SJSA1 (cell line): Measurements from ENCODE around the gene SPEM3. TPM values are rescaled to one million over a fixed set of nuclear protein-coding genes. Genes with fewer than 3 reads are reported as not detected.

ENCODE experiments used
- DNase-seq, 2 experiments: peaks; one replicate each; pipeline ENCODE4 v3.0.0-alpha.2; 2015 to 2020; ENCODE audit warnings: low spot score in 2 of 2, low read depth in 1 of 2
- H3K27ac ChIP-seq: fragments of 250-450 bp; sonication (Bioruptor Pico); 2 replicates; pipeline ENCODE4 v1.5.1; 2020; ENCODE audit warnings: mild to moderate bottlenecking, moderate library complexity
- H3K27me3 ChIP-seq: fragments of 250-450 bp; sonication (Bioruptor Pico); replicated peaks from 2 replicates; pipeline ENCODE4 v1.5.1; 2020; ENCODE audit warnings: mild to moderate bottlenecking, moderate library complexity
- H3K36me3 ChIP-seq: fragments of 250-450 bp; sonication (Bioruptor Pico); 2 replicates; pipeline ENCODE4 v1.5.1; 2020; ENCODE audit warnings: mild to moderate bottlenecking
- H3K4me1 ChIP-seq: fragments of 250-450 bp; sonication (Bioruptor Pico); replicated peaks from 2 replicates; pipeline ENCODE4 v1.6.1; 2021; ENCODE audit warnings: mild to moderate bottlenecking
- H3K4me3 ChIP-seq: fragments of 250-450 bp; sonication (Bioruptor Pico); 2 replicates; pipeline ENCODE4 v1.5.1; 2020; ENCODE audit warnings: mild to moderate bottlenecking
- H3K9me3 ChIP-seq: fragments of 250-450 bp; sonication (Bioruptor Pico); replicated peaks from 2 replicates; pipeline ENCODE4 v1.5.1; 2020; ENCODE audit warnings: mild to moderate bottlenecking
- total RNA-seq: library from RNA; depleted of rRNA; stranded (reverse); fragments of >200 nt; shearing (Covaris generic); gene quantifications from 2 replicates; pipeline ENCODE4 v1.2.3, GENCODE V29; 2014

Gene SPEM3
- total RNA-seq, 1 experiment from 2014 or later = not detected

GRCh38 chr17:7437369-7437863 is 8.8 kb downstream of the SPEM3 start:
- H3K4me1 ChIP-seq = peaks cover 34% of the 10 kb centered on the region
- no peak for DNase-seq
- H3K27ac ChIP-seq = no peak overlapping the region
- no peaks in the 10 kb centered on the region for H3K9me3 ChIP-seq
- H3K27me3 ChIP-seq = peaks cover 51% of the 10 kb centered on the region
- no peaks in the 10 kb centered on the region for H3K36me3 ChIP-seq
- peak overlapping the region; percentile 31; the same call in 1 of the 2 replicates for H3K4me3 ChIP-seq

- H3K4me3 ChIP-seq = no peak overlapping the region
- peaks cover 34% of the 10 kb centered on the region for H3K4me1 ChIP-seq
- H3K36me3 ChIP-seq = no peaks in the 10 kb centered on the region
- no peak overlapping the region for H3K27ac ChIP-seq
- DNase-seq = no peak
- no peaks in the 10 kb centered on the region for H3K9me3 ChIP-seq
- H3K27me3 ChIP-seq = peaks cover 51% of the 10 kb centered on the region
Observed at GRCh38 chr17:7437950-7438614, 9.4 kb downstream of the SPEM3 start.

GRCh38 chr17:7438656-7439460 is 10.2 kb downstream of the SPEM3 start:
- Histone ChIP-seq H3K36me3 (no peaks in the 10 kb centered on the region), H3K27ac (no peak overlapping the region), H3K27me3 (peaks cover 51% of the 10 kb centered on the region), H3K9me3 (no peaks in the 10 kb centered on the region), H3K4me3 (no peak overlapping the region), H3K4me1 (peaks cover 34% of the 10 kb centered on the region)
- DNase-seq = no peak

- peaks cover 51% of the 10 kb centered on the region for H3K27me3 ChIP-seq
- H3K4me3 ChIP-seq = no peak within 1 kb of the TSS
- no peak for DNase-seq
- H3K4me1 ChIP-seq = peaks cover 34% of the 10 kb centered on the region
- no peak within 1 kb of the TSS for H3K27ac ChIP-seq
- no peaks in the 10 kb centered on the region for H3K36me3 ChIP-seq
- no peaks in the 10 kb centered on the region for H3K9me3 ChIP-seq
Observed at GRCh38 chr17:7439462-7440112, 10.9 kb downstream of the SPEM3 start, which contains the start of gene FGF11. FGF11 (plus strand) TSS chr17:7439512; CDS start chr17:7439621, 109 bp downstream.

GRCh38 chr17:7440113-7440833 is 11.6 kb downstream of the SPEM3 start:
- no peak for DNase-seq

GRCh38 chr17:7440834-7441195 is 12.2 kb downstream of the SPEM3 start:
- no peak for DNase-seq

More at GRCh38 chr17:7440113-7440833, 11.6 kb downstream of the SPEM3 start:
- H3K27ac ChIP-seq = no peak overlapping the region
- peaks cover 34% of the 10 kb centered on the region for H3K4me1 ChIP-seq
- H3K9me3 ChIP-seq = no peaks in the 10 kb centered on the region
- no peaks in the 10 kb centered on the region for H3K36me3 ChIP-seq
- H3K27me3 ChIP-seq = peaks cover 51% of the 10 kb centered on the region
- H3K4me3 ChIP-seq = no peak overlapping the region

GRCh38 chr17:7441266-7441665 is 12.6 kb downstream of the SPEM3 start:
- H3K9me3 ChIP-seq = no peaks in the 10 kb centered on the region
- no peak overlapping the region for H3K4me3 ChIP-seq
- no peak for DNase-seq
- peaks cover 51% of the 10 kb centered on the region for H3K27me3 ChIP-seq
- no peaks in the 10 kb centered on the region for H3K36me3 ChIP-seq
- peaks cover 24% of the 10 kb centered on the region for H3K4me1 ChIP-seq
- H3K27ac ChIP-seq = no peak overlapping the region

More at GRCh38 chr17:7440834-7441195, 12.2 kb downstream of the SPEM3 start:
- Histone ChIP-seq H3K36me3 (no peaks in the 10 kb centered on the region), H3K27me3 (peaks cover 50% of the 10 kb centered on the region), H3K4me1 (peaks cover 28% of the 10 kb centered on the region), H3K27ac (no peak overlapping the region), H3K4me3 (no peak overlapping the region), H3K9me3 (no peaks in the 10 kb centered on the region)

GRCh38 chr17:7442142-7442541 is 13.5 kb downstream of the SPEM3 start:
- Histone ChIP-seq H3K27me3 (peaks cover 44% of the 10 kb centered on the region), H3K27ac (no peak overlapping the region)

GRCh38 chr17:7443499-7444485 is 15.1 kb downstream of the SPEM3 start:
- H3K9me3 ChIP-seq = no peaks in the 10 kb centered on the region
- H3K27ac ChIP-seq = no peak overlapping the region
- H3K4me1 ChIP-seq = peaks cover 11% of the 10 kb centered on the region
- no peak for DNase-seq
- no peaks in the 10 kb centered on the region for H3K36me3 ChIP-seq
- peaks cover 29% of the 10 kb centered on the region for H3K27me3 ChIP-seq
- H3K4me3 ChIP-seq = no peak overlapping the region

More at GRCh38 chr17:7442142-7442541, 13.5 kb downstream of the SPEM3 start:
- Histone ChIP-seq H3K9me3 (no peaks in the 10 kb centered on the region), H3K4me3 (no peak overlapping the region), H3K36me3 (no peaks in the 10 kb centered on the region), H3K4me1 (peaks cover 15% of the 10 kb centered on the region)
- DNase-seq = no peak

- DNase-seq = no peak
- H3K9me3 ChIP-seq = no peaks in the 10 kb centered on the region
- no peaks in the 10 kb centered on the region for H3K36me3 ChIP-seq
- no peak within 1 kb of the TSS for H3K27ac ChIP-seq
- no peak within 1 kb of the TSS for H3K4me3 ChIP-seq
- H3K4me1 ChIP-seq = peaks cover 7% of the 10 kb centered on the region; the same call in 1 of the 2 replicates
- peaks cover 20% of the 10 kb centered on the region for H3K27me3 ChIP-seq
Observed at GRCh38 chr17:7444682-7445618, 16.3 kb downstream of the SPEM3 start, which contains the start of gene CHRNB1. CHRNB1 (plus strand) TSS chr17:7445061; CDS start chr17:7445128, 67 bp downstream.

GRCh38 chr17:7445619-7445968 is 16.9 kb downstream of the SPEM3 start:
- H3K9me3 ChIP-seq = no peaks in the 10 kb centered on the region
- no peak for DNase-seq
- peaks cover 1% of the 10 kb centered on the region; the same call in 1 of the 2 replicates for H3K4me1 ChIP-seq
- no peaks in the 10 kb centered on the region for H3K36me3 ChIP-seq
- peaks cover 13% of the 10 kb centered on the region for H3K27me3 ChIP-seq
- no peak overlapping the region for H3K4me3 ChIP-seq
- H3K27ac ChIP-seq = no peak overlapping the region
